C4-2B (cell line): ENCODE results near the gene CDYL.
"Not testable (repeated sequence)": the region's sequence is repeated elsewhere in the genome, so short reads cannot be mapped to it uniquely, and the experiment has no call there.

Source experiments
- H3K27ac ChIP-seq: fragments of 450-650 bp; 2 replicates; pipeline ENCODE4 v1.5.1; 2017
- CTCF ChIP-seq: fragments of 450-650 bp; conservative IDR thresholded peaks from 2 replicates; pipeline ENCODE4 v1.5.1; 2017; ENCODE audit warnings: mild to moderate bottlenecking
- ZFX ChIP-seq: fragments of 450-650 bp; IDR thresholded peaks from 2 replicates; pipeline ENCODE4 v1.6.1; 2017

Gene CDYL

DNA sequence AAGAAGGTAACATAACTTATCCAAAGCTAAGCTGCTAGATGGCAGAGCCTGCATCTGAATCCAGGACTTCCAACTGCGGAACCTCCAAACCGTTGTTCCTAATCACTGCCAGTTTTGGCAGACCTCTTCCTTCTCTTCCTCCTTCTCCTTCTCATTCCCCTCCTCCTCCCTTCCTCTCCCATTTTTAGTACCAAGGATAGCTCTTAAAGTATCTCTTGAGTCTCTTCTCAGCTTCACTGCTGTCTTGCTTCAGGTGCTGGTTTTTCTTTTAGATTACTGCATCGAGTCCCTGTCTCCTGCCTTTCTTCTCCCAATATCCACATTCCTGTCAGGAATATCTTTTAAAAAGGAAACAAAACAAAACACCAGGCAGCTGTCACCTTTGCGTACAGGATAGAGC lies 77.1 kb downstream of the CDYL start:
- TF ChIP-seq ZFX (no peak), CTCF (no peak)
- no peak overlapping the region for H3K27ac ChIP-seq

- TF ChIP-seq CTCF (no peak), ZFX (no peak)
Measured at GRCh38 chr6:4853782-4854511, 77.7 kb downstream of the CDYL start.

DNA sequence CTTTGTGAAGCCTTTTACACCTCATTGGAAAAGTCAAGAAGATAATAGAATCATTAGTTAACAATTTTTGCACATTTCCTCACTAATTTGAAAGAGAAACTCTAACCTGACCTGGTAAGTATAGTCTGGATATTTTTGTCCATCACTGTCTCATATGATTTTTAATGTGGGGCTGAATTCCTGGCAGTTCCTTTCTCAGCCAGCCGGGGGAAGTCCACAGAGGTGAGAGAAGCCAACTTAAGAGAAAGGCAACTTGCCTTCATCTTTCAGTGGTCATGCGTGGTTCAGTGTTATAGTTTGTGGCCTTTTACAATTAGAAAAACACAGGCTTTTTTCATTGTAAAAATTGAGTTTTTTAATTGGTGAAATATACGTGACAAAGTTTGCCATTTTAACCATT lies 80.6 kb downstream of the CDYL start:
- no peak for TF ChIP-seq ZFX
- TF ChIP-seq CTCF, result peak; percentile 17; the same call in 1 of the 2 replicates
- no peak overlapping the region for H3K27ac ChIP-seq

More at GRCh38 chr6:4853782-4854511, 77.7 kb downstream of the CDYL start:
- no peak overlapping the region for H3K27ac ChIP-seq

DNA sequence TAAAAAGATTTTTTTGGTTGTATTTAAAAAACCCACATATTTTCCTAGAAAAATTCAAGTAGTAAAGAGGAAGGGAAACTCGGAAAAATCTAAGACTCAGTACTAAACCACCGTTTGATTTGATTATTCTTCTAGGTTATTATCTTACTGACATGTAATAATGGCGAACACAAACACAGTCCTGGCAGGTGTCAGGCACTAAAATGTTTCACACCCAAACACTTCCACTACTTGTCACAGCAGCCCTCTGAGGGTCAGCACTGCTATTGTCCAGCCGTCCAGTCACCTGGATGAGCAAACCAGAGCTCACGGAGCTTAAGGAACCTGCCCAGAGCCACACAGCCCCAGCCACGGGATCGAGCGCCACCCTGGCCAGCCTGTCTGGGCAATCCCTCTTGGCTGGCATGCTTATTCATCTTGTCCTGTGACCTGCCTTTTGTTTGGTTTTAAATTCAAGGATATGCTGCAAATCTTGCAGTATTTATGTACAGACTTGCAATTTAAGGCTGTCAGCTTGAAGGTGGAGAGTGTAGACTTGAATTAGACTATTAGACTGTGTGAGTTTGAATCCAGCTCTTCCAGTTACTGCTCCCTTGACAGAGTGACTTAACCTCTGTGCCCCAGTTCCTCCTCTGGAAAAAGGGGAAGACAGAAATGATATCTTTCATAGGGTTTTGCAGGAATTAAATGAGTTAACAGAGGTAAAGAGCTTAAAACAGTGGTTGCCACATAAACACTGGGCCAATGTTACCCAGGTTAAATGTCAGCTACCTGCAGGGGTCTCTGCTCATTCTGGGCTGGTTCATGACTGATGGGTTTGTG lies 82.2 kb downstream of the CDYL start:
- no peak overlapping the region for H3K27ac ChIP-seq
- no peak for TF ChIP-seq ZFX

DNA sequence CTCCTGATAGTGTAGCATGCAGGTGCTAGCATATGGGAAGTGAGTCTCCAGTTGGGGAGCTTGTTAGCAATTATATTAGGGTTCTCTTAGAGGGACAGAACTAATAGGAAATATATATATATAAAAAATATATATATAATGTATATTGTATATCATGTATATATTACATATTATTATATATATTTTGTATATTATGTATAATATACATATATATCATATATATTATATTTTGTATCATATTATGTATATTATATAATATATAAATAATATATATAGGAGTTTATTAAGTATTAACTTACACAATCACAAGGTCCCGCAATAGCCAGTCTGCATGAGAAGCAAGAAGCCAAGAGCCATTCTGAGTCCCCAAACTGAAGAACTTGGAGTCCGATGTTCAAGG lies 84.2 kb downstream of the CDYL start:
- H3K27ac ChIP-seq, result no peak overlapping the region
- TF ChIP-seq CTCF (no peak), ZFX (no peak)

- TF ChIP-seq CTCF (no peak), ZFX (no peak)
- no peak overlapping the region for H3K27ac ChIP-seq
Measured at GRCh38 chr6:4861564-4861963, 85.4 kb downstream of the CDYL start.

DNA sequence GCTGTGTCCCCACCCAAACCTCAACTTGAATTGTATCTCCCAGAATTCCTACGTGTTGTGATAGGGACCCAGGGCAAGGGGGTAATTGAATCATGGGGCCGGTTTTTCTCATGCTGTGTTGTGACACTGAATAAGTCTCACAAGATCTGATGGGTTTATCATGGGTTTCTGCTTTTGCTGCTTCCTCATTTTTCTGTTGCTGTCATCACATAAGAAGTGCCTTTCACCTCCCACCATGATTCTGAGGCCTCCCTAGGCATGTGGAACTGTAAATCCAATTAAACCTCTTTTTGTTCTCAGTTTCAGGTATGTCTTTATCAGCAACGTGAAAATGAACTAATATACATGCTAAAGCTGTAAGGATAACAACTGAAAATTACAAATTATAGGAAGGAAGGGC lies 88.3 kb downstream of the CDYL start:
- H3K27ac ChIP-seq, result no peak overlapping the region
- TF ChIP-seq ZFX (no peak), CTCF (no peak)

GRCh38 chr6:4865006-4865405 lies 88.8 kb downstream of the CDYL start:
- H3K27ac ChIP-seq, result not testable (repeated sequence)
